Brain pericyte (primary cell): Measurements from ENCODE around the gene MCF2L2.

Source experiments
- DNase-seq: peaks from one replicate; pipeline ENCODE4 v3.0.0-alpha.2; 2012; ENCODE audit warnings: low read depth, low spot score

MCF2L2 gene

GRCh38 chr3:183293966-183294365 is 134.5 kb downstream of the MCF2L2 start:
- DNase-seq: no peak

GRCh38 chr3:183291497-183292031 is 136.9 kb downstream of the MCF2L2 start:
- DNase-seq: no peak

- no peak for DNase-seq
Observed at GRCh38 chr3:183290216-183290615, 138.2 kb downstream of the MCF2L2 start.

- DNase-seq: no peak
Observed at GRCh38 chr3:183288117-183288516, 140.3 kb downstream of the MCF2L2 start.

- no peak for DNase-seq
Observed at GRCh38 chr3:183287301-183287971, 141.0 kb downstream of the MCF2L2 start.

- DNase-seq: peak; percentile 91
Observed at GRCh38 chr3:183285828-183286457, 142.5 kb downstream of the MCF2L2 start.

- no peak for DNase-seq
Observed at GRCh38 chr3:183285318-183285717, 143.1 kb downstream of the MCF2L2 start.

GRCh38 chr3:183284570-183284969 is 143.8 kb downstream of the MCF2L2 start:
- DNase-seq: no peak

- DNase-seq: no peak
Observed at GRCh38 chr3:183283886-183284285, 144.5 kb downstream of the MCF2L2 start.

- no peak for DNase-seq
Observed at GRCh38 chr3:183281126-183281797, 147.2 kb downstream of the MCF2L2 start.

- no peak for DNase-seq
Observed at GRCh38 chr3:183279371-183279770, 149.0 kb downstream of the MCF2L2 start.

GRCh38 chr3:183278479-183279088 is 149.8 kb downstream of the MCF2L2 start:
- DNase-seq: no peak

GRCh38 chr3:183277260-183277659 is 151.2 kb downstream of the MCF2L2 start:
- DNase-seq: no peak

- no peak for DNase-seq
Observed at GRCh38 chr3:183275937-183276336, 152.5 kb downstream of the MCF2L2 start.

GRCh38 chr3:183275418-183275817 is 153.0 kb downstream of the MCF2L2 start:
- peak; percentile 76 for DNase-seq

- DNase-seq: no peak
Observed at GRCh38 chr3:183274609-183275008, 153.8 kb downstream of the MCF2L2 start.

- no peak for DNase-seq
Observed at GRCh38 chr3:183272791-183273190, 155.6 kb downstream of the MCF2L2 start.

- no peak for DNase-seq
Observed at GRCh38 chr3:183272142-183272541, 156.3 kb downstream of the MCF2L2 start.

GRCh38 chr3:183270344-183270743 is 158.1 kb downstream of the MCF2L2 start:
- DNase-seq: no peak

- no peak for DNase-seq
Observed at GRCh38 chr3:183269345-183269744, 159.1 kb downstream of the MCF2L2 start.

GRCh38 chr3:183268366-183268765 is 160.1 kb downstream of the MCF2L2 start:
- no peak for DNase-seq

GRCh38 chr3:183267140-183267539 is 161.3 kb downstream of the MCF2L2 start:
- no peak for DNase-seq
